ENCODE measurements around the gene ZCRB1. TPM values are rescaled to one million over a fixed set of nuclear protein-coding genes. Genes with fewer than 3 reads are reported as not detected.

Gene ZCRB1, protein sequence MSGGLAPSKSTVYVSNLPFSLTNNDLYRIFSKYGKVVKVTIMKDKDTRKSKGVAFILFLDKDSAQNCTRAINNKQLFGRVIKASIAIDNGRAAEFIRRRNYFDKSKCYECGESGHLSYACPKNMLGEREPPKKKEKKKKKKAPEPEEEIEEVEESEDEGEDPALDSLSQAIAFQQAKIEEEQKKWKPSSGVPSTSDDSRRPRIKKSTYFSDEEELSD
- 22.4 and 22.6 TPM in 2 replicates for total RNA-seq

DNA sequence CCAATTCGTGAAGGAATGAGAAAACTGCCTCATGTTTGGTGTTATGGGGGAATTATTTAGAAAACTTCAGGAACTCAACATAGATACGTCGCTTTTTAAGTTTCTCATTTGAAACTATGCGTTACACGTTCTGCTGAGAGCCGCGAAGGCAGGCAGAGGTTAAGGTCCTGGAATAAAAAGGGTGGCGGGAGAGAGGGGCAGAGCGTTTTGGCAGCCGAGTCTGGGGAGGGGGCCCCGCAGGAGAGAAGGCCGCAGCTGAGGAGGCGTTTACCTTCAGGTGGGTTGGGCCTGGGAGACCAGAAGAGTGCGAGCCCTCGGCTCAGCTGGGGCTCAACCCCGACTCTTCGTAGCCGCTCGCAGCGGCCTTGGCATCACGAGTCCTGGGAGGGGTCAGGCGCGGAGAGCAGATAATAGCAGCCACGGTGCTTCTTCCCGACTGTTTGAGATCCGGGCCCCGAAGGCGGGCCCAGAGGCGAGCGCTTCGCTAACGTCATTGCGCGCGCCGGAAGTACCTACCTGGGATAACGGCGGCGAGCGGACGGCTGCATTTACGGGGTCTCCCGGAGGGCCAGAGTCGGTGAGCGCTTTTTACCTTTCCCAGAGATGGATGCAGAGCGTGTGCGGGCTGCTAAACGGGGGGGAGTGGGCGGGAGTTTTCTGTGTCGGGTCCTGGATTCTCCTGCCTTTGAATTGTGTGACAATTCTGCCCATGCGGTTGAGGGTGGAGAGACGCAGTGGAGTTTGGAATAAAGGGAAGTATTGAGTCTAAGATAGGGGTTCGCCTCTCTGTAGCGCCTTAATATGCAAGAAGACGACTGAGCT, at the start of gene ZCRB1, which contains the start of gene PPHLN1:
TSS of gene ZCRB1 (minus strand) at position 442 of the 822 bp plus-strand sequence. CDS start 1,992 bp downstream, outside the sequence.
TSS of gene PPHLN1 (plus strand) at position 515 of the 822 bp plus-strand sequence. CDS start 9,736 bp downstream, outside the sequence.

Other genes starting within 250 kb of the ZCRB1 start
- gene GXYLT1, start 181.2 kb downstream of the ZCRB1 start, total RNA-seq, result 9.6 and 19.2 TPM in 2 replicates
- 11.3 and 20.3 TPM in 2 replicates for gene YAF2, start 87.8 kb downstream of the ZCRB1 start, total RNA-seq
- 73.9 and 74.0 TPM in 2 replicates for gene PPHLN1, start 73 bp upstream of the ZCRB1 start, total RNA-seq

Measured in regular cardiac myocyte (primary cell).